Activated CD8-positive, alpha-beta memory T cell treated with anti-CD3 and anti-CD28 coated beads, Interleukin-2, amount 50 U/mL, for 4 hours (primary cell): ENCODE data around the gene BRAT1.

Source experiments
- DNase-seq: peaks from one replicate; pipeline ENCODE4 v3.0.0-alpha.2; 2020

Gene BRAT1

GRCh38 chr7:2494191-2495130 lies 60.9 kb downstream of the BRAT1 start:
- no peak for DNase-seq

GRCh38 chr7:2493205-2494164 lies 61.8 kb downstream of the BRAT1 start:
- DNase-seq: no peak

GRCh38 chr7:2492038-2492437 lies 63.3 kb downstream of the BRAT1 start:
- DNase-seq: no peak

- no peak for DNase-seq
Measured at GRCh38 chr7:2490181-2490651, 65.1 kb downstream of the BRAT1 start.

GRCh38 chr7:2488681-2489080 lies 66.6 kb downstream of the BRAT1 start:
- DNase-seq: no peak

- no peak for DNase-seq
Measured at GRCh38 chr7:2488272-2488645, 67.1 kb downstream of the BRAT1 start.
